GM18505 (cell line): ENCODE results near the gene SPAM1.

Experiments
- ATAC-seq: cut with Tn5 transposase; IDR thresholded peaks from one replicate; pipeline ENCODE4 v1.9.1; 2021; ENCODE audit not compliant: unreplicated experiment
- POLR2A ChIP-seq: IDR thresholded peaks from 4 replicates; pipeline ENCODE4 v1.6.1; 2011; ENCODE audit warnings: borderline replicate concordance; ENCODE audit not compliant: insufficient read depth, insufficient read length; ENCODE audit errors: extremely low read depth

SPAM1 gene

GRCh38 chr7:123929655-123930054 is 4.6 kb downstream of the SPAM1 start:
- ATAC-seq = no peak
- TF ChIP-seq POLR2A = no peak

DNA sequence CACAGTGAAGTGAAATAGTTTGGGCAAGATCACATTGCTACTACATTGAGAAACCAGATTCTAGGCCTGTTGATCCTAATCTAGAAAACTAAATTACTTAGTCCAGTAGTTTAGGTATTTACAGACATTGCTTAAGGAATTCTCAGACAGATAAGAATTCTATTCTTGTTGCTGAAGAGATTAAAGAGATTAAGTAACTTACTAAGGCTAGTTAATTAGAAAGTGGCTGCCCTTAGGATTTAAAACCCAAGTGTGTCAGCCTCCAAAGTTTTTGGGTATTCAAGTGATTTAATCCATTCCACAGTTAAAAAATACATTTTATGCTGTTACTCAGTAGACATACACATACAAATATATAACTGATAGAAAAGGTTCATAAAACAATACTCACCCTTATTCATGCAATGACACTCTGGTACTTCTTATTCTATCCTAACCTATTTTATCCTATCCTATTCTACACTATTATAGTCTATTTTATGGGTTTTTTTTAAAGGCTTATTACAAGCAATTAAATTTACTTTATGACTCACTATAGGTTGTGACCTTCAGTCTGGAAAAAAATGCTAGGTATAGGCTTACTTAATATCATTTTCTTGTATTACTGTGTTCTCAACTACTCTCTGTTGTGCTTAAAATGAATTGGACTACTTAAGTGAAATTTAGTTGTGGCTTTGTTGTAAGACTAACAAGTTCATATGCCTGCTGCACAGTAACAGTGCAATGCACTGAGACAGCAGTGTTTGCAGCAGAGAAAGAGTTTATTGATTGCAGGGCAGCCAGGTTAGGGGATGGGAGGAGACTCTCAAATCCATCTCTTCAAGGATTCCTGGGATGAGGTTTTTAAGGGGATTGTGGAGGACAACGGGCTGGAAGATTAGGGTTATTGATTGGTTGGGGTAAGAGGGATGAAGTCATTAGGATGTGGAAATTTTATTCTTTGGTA is 10.7 kb downstream of the SPAM1 start:
- no peak for ATAC-seq
- TF ChIP-seq POLR2A = no peak

- no peak for TF ChIP-seq POLR2A
- no peak for ATAC-seq
These were observed 11.3 kb downstream of the SPAM1 start for GRCh38 chr7:123936388-123936787.

GRCh38 chr7:123939784-123940183 is 14.7 kb downstream of the SPAM1 start:
- ATAC-seq = no peak
- no peak for TF ChIP-seq POLR2A

- ATAC-seq = no peak
- TF ChIP-seq POLR2A = no peak
These were observed 16.5 kb downstream of the SPAM1 start for GRCh38 chr7:123941391-123942180.

GRCh38 chr7:123944395-123944794 is 19.4 kb downstream of the SPAM1 start:
- no peak for TF ChIP-seq POLR2A
- no peak for ATAC-seq

GRCh38 chr7:123945938-123946337 is 20.9 kb downstream of the SPAM1 start:
- TF ChIP-seq POLR2A = no peak
- ATAC-seq = no peak

GRCh38 chr7:123948136-123948535 is 23.1 kb downstream of the SPAM1 start:
- ATAC-seq = no peak
- TF ChIP-seq POLR2A = no peak

DNA sequence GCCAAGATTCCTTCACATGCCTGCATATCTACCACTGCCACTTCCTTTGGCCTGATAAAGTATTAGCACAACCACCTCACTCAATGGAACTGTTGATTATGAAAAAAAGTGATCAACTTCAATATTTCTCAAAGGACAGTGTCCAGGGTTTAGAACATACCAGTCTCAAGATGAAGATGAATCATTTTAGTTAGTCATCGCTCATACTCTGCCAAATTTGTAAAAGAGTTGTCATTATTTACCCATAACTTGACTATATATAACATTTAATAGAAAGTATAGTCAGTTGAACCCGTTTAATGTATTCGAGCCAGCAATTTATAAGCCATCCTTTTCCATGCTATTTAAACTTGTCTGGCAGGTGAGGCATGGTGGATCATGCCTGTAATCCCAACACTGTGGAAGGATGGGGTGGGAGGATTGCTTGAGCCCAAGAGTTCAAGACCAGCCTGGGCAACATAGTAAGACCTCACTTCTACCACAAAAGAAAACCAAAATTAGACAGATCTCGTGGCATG is 33.2 kb downstream of the SPAM1 start:
- TF ChIP-seq POLR2A = no peak
- no peak for ATAC-seq

DNA sequence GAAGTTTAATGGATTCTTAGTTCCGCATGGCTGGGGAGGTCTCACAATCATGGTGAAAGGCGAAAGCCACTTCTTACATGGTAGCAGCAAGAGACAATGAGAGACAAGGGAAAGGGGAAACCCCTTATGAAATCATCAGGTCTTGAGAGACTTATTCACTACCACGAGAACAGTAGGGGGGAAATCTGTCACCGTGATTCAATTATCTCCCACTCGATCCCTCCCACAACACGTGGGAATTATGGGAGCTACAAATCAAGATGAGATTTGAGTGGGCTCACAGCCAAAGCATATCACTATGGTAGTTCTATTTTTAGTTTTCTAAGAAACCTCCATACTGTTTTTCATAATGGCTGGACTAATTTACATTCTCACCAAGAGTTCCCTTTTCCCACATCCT is 36.7 kb downstream of the SPAM1 start:
- no peak for TF ChIP-seq POLR2A
- no peak for ATAC-seq

GRCh38 chr7:123966936-123967335 is 41.9 kb downstream of the SPAM1 start:
- TF ChIP-seq POLR2A = no peak
- ATAC-seq = no peak

DNA sequence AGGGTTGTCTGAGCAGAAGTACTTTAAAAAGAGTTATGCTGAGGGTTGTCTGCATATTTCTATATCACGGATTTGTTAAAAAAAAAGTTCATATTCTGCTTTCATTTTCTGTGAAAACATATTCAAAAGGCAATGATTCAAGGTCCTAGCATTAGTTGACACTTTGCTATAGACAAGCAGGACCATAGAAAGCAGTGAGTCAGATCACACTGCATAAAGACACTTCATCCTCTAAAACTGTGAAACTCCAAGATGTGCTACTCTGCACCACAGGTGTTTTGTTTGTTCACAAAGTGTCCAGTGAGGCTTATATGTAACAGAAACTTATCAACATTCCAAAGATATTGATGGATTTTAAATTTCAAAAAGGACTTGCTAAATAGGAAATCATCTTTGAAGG is 47.0 kb downstream of the SPAM1 start:
- no peak for TF ChIP-seq POLR2A

GRCh38 chr7:123972831-123973230 is 47.8 kb downstream of the SPAM1 start:
- TF ChIP-seq POLR2A = no peak
- no peak for ATAC-seq

More for the DNA sequence above, 47.0 kb downstream of the SPAM1 start:
- ATAC-seq = no peak
